Lower leg skin (tissue), 3 donors: ENCODE results near the gene KCNJ4.

ENCODE experiments used
- CTCF ChIP-seq, 3 donors: fragments of 450-650 bp; IDR thresholded peaks; one replicate each; pipeline ENCODE4 v1.5.1; 2016; ENCODE audit warnings: antibody characterized with exemption in 3 of 3, mild to moderate bottlenecking in 3 of 3, moderate library complexity in 2 of 3
- POLR2A ChIP-seq, 2 donors: fragments of 450-650 bp; IDR thresholded peaks; one replicate each; pipeline ENCODE4 v1.6.1; 2016 to 2017; ENCODE audit warnings: antibody characterized with exemption in 2 of 2, mild to moderate bottlenecking in 1 of 2, moderate library complexity in 1 of 2

- TF ChIP-seq CTCF (IDR thresholded peaks at IDR 0.05): no peak
- TF ChIP-seq POLR2A (IDR thresholded peaks at IDR 0.05): no peak
Measured at GRCh38 chr22:38484244-38484643, 29.2 kb upstream of the KCNJ4 start.
